Measurements from ENCODE around the gene HNRNPM.

DNA sequence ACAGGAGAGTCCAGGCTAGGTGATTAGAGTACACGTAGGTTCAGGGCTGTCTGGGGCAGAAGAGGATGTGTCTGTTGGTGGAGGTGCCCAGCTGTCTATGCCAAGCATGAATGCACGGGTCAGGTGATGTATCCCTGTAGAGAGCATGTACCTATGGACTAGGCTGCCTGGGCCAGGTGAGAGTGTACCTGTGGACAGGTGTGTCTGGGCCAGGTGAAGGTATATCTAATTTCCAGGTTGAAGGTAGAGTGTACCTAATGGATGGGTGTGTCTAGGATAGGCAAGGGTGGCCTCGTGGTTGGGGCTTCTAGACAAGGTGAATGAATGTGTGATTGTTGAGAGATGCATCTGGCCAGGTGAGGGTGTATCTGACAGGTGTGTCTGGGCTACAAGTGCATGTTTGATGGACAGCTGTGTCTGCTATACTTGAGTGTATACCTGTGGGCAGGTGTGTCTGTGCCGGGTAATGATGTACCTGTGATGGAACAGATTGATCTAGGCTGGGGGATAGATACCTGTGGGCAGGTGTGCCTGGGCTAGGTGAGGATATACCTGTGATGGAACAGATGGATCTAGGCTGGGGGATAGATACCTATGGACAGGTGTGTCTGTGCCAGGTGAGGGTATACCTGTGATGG is 84.7 kb downstream of the HNRNPM start:
- TF ChIP-seq, protein P1, sequence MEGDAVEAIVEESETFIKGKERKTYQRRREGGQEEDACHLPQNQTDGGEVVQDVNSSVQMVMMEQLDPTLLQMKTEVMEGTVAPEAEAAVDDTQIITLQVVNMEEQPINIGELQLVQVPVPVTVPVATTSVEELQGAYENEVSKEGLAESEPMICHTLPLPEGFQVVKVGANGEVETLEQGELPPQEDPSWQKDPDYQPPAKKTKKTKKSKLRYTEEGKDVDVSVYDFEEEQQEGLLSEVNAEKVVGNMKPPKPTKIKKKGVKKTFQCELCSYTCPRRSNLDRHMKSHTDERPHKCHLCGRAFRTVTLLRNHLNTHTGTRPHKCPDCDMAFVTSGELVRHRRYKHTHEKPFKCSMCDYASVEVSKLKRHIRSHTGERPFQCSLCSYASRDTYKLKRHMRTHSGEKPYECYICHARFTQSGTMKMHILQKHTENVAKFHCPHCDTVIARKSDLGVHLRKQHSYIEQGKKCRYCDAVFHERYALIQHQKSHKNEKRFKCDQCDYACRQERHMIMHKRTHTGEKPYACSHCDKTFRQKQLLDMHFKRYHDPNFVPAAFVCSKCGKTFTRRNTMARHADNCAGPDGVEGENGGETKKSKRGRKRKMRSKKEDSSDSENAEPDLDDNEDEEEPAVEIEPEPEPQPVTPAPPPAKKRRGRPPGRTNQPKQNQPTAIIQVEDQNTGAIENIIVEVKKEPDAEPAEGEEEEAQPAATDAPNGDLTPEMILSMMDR (IDR thresholded peaks at IDR 0.05), result no peak
- TF ChIP-seq POLR2A (IDR thresholded peaks at IDR 0.05), result no peak

All from ovary (tissue), 3 donors.